ENCODE measurements around the gene SCAMP1.

SCAMP1 gene

DNA sequence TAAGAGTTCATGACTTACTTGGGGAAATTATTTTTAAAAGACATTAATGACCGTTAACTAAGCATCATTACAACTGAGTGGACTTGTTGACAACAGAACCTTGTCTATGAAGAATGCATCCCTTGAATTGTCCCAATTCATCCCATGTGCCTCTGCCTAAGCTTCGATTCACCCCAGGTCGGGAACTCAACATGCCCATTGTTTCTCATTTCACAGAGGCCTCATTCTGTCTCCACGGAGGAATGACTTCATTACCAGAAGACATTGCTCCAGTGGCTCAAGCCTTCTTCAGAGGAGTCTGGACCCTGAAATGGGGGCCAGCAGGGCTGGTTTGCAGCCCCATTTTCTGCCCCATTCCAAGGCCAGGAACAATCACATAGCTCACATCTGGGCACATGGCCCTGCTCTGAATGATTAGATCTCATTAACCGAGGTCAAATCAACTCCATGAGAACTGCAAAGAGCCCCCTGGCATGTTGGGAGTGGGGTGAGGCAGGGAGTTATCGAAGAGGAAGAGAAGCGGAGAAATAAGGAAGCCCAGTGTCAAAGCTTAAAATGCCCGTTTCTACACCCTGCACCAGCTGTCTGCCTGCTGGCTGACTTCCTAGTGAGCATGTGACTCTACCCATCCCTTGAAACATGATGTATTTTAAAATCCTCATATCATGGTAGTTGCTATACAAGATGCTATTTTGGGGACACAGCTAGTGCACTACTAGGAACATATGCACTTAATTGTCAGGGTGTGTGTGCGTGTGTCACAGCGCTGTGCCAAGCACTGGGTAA, 150.9 kb downstream of the SCAMP1 start:
- peak in 21 of 56 donors; percentile 6 to 55 (median 31) for DNase-seq

DNA sequence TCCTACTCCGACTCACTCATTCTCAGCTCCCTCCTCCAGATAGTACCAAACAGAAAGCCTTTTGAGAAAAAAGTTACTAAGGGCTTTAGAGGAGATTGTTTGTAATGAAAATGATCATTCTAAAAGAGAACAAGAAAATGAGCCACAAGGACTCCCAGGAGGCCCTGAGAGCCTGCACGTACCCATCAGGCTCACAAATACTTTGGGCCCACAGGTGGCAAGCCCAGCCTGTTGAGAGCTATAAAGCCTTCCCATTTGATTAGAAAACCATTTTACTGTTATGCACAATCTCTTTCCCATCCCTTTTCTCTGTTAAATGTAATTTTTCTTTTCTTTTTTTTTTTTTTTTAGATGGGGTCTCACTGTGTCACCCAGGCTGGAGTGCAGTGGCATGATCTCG, 152.0 kb downstream of the SCAMP1 start:
- no peak for DNase-seq

DNA sequence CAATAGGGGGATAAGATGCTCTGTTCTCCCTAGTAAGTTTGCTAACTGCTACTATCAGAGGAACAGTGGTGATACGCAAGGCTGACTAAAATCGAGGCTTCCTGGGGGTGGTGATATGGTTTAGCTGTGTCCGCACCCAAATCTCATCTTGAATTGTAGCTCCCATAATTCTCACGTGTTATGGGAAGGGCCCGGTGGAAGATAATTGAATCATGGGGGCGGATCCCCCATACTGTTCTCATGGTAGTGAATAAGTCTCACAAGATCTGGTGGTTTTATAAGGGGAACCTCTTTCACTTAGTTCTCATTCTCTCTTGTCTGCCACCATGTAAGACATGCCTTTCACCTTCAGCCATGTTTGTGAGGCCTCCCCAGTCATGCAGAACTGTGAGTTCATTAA, 153.0 kb downstream of the SCAMP1 start:
- DNase-seq = no peak

DNA sequence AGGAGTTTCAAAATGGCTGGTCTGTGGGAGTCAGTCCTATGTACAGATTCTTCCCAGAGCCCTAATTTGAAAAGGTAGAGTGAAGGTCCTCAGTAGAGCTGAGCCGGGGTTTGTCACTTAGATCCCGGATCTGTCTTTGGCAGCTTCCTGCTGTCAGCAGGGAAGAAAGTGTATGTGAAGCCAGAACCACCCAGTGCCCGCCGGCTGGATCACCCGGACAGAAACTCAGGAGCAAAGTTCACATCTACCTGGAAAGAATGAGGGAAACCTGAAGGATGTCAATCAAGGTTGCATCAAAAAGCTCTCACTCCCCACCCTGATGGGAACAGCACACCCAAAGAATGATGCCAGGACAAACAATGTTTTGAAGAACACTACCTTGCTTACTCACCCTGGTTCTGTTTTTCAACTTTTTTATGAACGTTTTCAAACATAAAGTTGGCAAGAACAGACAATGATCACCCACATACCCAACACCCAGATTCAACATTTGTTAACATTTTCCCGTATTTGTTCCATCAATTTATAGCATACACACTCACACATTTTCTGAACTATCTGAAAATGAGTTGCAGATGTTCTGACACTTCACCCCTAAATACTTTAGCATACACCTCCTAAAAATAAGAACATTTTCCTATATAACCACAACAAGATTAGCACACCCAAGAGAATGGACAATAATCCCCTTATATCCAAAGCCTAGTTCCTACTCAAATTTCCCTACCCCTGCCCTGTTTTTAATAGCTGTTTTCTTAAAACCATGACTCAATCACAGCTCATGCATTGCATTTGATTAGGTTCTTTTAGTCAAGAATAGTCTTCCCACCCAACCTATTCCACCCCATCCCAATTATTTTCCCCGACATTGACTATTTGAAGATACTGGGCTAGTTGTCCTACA, 154.3 kb downstream of the SCAMP1 start:
- DNase-seq = no peak

DNA sequence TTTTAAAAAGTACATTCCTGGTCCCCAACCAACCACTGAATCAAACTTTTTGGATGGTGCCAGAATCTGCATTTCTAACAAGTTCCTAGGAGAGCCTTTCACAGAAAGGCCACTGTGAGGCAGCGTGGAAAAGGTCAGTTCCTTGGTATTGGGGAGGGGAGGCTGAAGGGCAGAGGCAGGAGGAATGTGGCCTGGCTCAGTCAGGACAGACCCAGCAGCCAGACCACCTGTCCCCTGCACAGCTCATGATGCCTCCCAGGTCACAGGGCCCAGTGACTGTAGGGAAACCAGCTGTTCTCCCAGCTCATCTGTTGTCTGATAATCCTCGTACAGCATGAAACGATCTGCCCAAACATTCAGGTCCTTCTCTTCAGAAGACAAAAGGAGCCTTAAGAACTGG, 155.3 kb downstream of the SCAMP1 start:
- DNase-seq = no peak

DNA sequence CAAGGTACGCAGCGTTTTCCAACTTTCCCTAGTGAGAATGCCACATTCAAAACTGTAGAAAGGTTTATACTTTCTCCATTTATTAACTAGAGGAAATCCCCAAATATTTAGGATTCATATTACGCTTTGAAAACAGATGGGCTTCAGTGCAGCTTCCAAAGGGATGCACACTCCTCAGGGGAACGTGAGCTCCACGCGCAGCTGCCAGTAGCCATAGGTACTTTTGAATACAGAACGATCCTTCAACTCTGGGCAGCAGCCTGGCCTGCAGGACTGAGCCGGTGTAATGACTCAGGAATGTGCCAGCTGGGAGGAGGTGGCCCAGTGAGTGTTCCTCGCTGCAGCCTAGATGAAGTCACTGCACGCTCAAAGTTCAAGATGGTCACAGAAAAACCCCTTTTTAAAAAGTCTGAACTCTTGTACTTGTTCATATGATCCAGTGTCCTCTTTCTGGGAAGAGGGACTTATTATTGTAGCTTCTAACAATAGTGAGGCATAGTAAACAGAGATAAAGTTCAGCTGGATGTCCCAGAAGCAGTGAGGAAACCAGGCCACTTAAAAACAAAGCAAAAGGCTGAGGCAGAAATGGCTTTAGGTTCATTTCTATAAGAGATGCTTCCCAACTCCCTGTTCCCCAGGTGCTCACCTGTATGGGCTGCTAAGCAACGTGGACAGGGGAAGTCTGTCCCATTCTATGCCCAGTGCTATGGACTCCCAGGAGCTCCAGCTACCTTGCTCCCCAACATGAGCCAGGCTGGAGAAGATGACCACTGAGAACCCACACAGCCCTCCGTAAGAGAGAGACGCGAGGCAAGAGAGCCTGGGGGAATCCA, 158.2 kb downstream of the SCAMP1 start:
- no peak for DNase-seq

DNA sequence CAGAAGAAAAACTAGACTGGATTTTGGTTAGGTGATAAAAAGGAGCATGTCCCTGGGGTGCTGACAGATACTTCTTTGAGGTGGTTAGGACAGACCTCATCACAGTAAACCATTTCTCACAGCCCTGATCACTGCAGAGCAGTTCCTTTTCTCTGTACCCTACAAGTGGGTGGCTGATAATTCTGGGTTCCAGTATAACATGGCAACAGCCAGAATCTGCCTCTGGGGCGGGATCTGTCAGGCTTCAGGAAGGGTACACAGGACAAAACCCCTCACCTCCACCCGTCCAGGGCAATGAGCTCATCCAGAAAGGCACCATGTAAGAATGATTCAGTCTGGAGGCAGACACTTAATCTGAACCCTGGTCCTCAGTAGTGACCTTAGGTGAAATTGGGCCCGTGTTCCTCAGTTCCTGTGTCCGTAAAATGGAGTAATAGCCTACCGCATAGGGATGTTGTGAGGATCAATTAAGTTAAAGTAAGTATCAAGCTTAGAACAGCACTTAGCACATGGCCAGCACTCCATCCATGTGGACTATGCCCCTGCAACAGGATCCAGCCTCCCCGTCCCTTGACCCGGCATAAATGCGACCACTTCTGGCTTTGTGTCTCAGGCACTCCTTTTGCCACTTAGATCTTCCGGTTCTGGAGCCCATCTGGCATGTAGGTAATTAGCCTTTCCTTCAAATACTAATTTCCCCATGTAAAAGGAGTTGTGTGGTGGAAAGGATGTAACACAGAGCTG, 159.0 kb downstream of the SCAMP1 start:
- no peak for DNase-seq

DNA sequence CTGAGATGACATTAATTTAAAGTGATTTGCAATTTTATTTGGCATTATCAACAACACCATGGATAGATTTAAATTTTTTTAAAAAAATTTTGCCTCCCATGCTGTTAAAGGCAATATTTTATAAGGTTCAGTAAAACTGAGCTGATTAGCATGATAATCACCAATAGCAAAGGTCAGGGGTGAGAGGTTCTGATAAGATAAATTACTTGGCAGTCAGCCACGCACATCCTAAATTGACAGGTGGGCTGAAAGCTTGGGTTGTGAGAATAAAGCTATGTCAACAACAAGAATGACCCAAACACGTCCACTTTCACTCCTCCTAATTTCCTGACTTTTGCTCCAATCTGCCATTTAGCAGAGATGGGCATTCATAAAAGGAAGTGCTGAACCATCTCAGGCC, 161.0 kb downstream of the SCAMP1 start:
- DNase-seq = no peak

DNA sequence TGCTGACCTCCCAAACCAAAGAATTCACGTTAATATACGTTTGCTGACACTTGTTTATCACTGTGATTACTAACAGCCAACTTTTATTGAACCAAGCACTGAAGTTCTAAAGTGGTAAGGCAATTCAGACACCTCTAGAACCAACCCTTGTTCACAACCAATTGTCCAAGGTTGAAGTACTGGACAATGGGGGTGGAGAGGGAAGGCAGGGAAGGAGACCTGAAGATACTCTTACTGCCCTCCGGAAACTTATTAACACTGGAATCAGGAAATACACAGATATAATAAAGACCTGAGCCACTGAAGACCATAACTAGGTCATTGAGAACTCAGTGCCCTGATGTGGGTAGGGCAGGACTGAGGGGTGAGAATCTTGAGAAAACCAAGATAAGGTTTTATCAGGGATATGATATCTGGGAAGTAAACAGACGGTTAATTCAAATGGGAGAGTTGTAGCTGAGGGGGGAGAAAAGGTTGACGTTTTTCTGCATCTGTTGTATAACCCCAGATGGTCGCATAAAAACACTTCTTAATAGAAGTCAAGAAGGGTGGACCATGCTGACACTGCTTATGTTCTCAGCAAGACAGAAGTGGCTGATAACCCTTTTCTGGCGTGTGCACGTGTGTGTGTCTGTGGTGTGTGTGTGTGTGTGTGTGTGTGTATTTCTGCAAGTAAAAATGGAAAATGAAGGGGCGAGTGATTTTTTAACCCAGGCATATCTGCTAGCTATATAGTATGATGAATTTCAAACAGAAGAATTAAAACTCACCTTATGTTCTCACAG, 162.3 kb downstream of the SCAMP1 start:
- no peak for DNase-seq

DNA sequence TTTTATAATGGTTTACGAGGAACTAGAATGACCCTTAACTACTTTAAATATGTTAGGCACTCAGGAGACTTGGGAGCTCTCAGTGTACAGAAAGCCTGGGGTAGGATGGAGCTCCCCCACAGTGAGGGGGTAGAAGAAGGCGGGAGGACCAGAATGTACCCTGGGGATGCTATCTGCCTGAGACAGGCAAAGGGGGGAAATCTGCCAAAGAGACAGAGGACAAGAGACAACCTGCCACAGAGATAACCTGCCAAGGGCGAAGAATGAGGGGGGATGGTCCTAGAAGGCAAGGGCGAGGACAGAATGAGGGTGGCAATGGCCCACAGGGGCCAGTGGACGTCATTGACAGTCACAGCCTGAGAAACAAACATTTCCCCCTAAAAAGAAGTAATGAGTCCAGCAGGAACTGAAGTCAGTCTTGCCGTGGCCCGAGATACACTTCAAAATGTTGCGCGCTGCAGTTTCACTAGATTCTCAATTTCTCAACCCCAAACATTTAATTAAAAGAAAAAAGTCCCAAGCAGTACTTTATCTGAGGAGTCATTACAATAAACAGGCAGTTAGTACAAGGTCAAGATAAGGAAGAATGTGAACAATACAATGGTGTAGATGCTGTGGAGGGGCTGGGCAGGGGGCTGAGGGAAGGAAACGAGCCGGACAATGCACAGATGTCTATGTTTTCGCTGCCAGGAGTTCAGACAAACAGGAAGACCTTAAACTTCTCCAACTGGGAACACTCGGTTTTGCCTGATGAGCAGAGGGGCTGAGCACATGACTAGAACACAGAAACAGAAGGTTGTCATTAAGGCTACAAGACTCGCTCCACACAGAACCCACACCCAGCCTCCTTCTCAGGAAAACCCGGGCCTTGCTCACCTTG, 163.1 kb downstream of the SCAMP1 start:
- no peak for DNase-seq

DNA sequence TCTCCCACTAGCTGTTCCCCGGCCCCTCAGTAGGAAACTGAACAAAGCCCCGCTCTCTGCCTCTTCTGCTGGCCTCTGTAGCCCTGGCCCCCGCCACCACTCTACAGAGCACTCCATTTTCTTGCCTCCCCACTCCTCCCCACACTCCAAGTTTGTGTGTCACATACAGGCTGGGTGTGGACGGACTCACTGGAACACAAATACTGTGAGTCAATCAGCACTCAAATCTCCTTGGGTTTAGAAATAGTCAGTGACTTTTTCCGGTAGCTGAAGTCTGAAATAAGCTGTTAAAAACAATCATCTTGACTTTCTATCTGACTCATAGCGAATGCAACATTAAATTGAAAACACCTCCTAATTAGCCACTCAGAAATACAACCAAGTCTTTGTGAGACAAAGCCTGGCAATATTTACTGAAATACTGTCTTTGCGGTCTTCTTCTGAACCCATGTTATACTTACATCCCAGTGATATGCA, 165.7 kb downstream of the SCAMP1 start:
- DNase-seq = no peak

DNA sequence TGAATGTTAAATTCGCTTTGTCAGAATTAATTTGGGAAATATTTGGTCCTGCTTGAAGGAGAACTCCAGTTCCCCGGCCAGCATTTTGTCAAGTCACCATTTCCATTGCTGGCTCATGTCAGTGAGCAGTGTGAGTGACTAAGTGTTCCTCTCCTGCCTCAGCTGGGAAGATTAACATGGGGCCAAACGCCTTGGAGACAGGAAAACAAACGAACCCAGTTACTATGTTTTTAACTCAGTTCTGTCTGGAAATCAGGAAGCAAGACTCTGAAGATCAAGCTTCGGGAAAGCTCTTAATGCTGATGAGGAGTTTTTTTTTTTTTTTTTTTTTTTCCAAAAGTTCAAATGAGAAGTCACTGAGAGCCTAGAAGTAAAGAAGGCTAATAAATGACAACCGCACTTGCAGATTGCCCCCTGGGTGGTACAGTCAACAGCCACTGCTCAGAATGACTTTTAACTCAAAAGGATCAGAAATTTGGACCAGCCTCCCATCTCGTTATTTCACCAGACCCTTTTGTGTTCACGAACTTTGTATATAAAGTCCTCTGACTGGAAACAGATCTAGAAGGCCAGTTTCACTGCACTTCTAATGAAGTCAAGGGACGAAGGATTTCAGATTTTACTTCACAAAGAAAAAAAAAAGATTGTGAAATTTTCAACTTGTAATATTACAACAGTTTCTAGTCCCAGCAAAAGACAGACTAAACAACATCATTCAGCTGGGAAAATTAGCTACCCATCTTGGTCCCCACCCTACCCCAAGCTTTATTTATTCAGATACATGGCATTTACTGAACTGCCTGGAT, 166.8 kb downstream of the SCAMP1 start:
- DNase-seq = peak in 13 of 56 donors; percentile 8 to 60 (median 24)

DNA sequence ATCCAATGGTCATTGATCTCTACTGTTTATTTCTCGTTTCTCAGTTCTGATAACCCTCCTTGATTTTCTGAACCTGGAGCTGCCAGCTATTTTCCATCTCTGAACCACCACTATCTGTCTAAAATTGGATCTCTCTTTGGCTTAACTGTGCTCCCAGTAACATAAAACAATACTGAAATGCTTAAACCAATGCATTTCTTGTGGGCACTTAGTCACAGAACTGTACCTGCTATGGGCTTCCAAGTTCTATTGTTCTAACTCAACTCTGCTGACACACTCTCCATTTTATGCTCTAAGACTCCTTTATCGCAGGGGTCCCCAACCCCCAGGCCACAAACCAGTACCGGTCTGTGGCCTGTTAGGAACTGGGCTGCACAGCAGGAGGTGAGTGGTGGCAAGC, 167.5 kb downstream of the SCAMP1 start:
- no peak for DNase-seq
